Head of caudate nucleus (tissue), 42 donors: ENCODE results near the gene TPM1.
"Not testable (repeated sequence)": the region's sequence is repeated elsewhere in the genome, so short reads cannot be mapped to it uniquely, and the experiment has no call there.

ENCODE experiments used
- DNase-seq, 42 donors: peaks; one replicate each; pipeline versions ENCODE4 v3.0.0 to v3.0.0-alpha.2; 2020 to 2021; ENCODE audit warnings: mixed read lengths in 7 of 42
- intact Hi-C: fragments of 100-400 bp; cut with DNase I; formaldehyde crosslinking; loops from one replicate; pipeline ENCODE4 v1.15.0; 2022

The TPM1 gene

GRCh38 chr15:63083541-63083940 is 41.0 kb downstream of the TPM1 start:
- intact Hi-C loops, result no loop called here
- DNase-seq, result no peak

GRCh38 chr15:63084806-63085205 is 42.3 kb downstream of the TPM1 start:
- DNase-seq, result no peak
- intact Hi-C loops, result no loop called here

GRCh38 chr15:63085289-63085688 is 42.7 kb downstream of the TPM1 start:
- no peak for DNase-seq
- intact Hi-C loops, result no loop called here

GRCh38 chr15:63086271-63086670 is 43.7 kb downstream of the TPM1 start:
- intact Hi-C loops, result no loop called here
- no peak for DNase-seq

- intact Hi-C loops, result no loop called here
- DNase-seq, result no peak
Observed at GRCh38 chr15:63086947-63087346, 44.4 kb downstream of the TPM1 start.

GRCh38 chr15:63088533-63089245 is 46.1 kb downstream of the TPM1 start:
- no peak for DNase-seq
- intact Hi-C loops, result no loop called here

- intact Hi-C loops, result loop anchor here (5.0 kb wide), 3 partner anchors 42 to 307 kb away; no protein-coding TSS in a partner anchor
- DNase-seq, result no peak
Observed at GRCh38 chr15:63089260-63090043, 46.9 kb downstream of the TPM1 start.

- no peak for DNase-seq
- intact Hi-C loops, result loop anchor here (5.0 kb wide), 3 partner anchors 43 to 308 kb away; no protein-coding TSS in a partner anchor
Observed at GRCh38 chr15:63090472-63090871, 47.9 kb downstream of the TPM1 start.

GRCh38 chr15:63090887-63091286 is 48.3 kb downstream of the TPM1 start:
- intact Hi-C loops, result loop anchor here (5.0 kb wide), 3 partner anchors 44 to 309 kb away; no protein-coding TSS in a partner anchor
- no peak for DNase-seq

- DNase-seq, result no peak
- intact Hi-C loops, result loop anchor here (5.0 kb wide), 3 partner anchors 45 to 310 kb away; no protein-coding TSS in a partner anchor
Observed at GRCh38 chr15:63091679-63092446, 49.3 kb downstream of the TPM1 start.

GRCh38 chr15:63093486-63094205 is 51.1 kb downstream of the TPM1 start:
- peak; percentile 68 to 94 (median 86) for DNase-seq
- intact Hi-C loops, result loop anchor here (5.0 kb wide), 3 partner anchors 46 to 311 kb away; no protein-coding TSS in a partner anchor

GRCh38 chr15:63094495-63094931 is 52.0 kb downstream of the TPM1 start:
- intact Hi-C loops, result loop anchor here (5.0 kb wide), 3 partner anchors 47 to 312 kb away; no protein-coding TSS in a partner anchor
- no peak for DNase-seq

- no peak for DNase-seq
- intact Hi-C loops, result no loop called here
Observed at GRCh38 chr15:63096178-63096577, 53.6 kb downstream of the TPM1 start.

GRCh38 chr15:63098901-63099300 is 56.4 kb downstream of the TPM1 start:
- DNase-seq, intact Hi-C loops: not testable (repeated sequence)

GRCh38 chr15:63099581-63099980 is 57.0 kb downstream of the TPM1 start:
- intact Hi-C loops, result not testable (repeated sequence)

GRCh38 chr15:63103416-63103815 is 60.9 kb downstream of the TPM1 start:
- intact Hi-C loops, result no loop called here
- DNase-seq, result no peak

More at GRCh38 chr15:63099581-63099980, 57.0 kb downstream of the TPM1 start:
- not testable (repeated sequence) for DNase-seq

GRCh38 chr15:63104727-63105126 is 62.2 kb downstream of the TPM1 start:
- DNase-seq, result no peak
- intact Hi-C loops, result no loop called here

GRCh38 chr15:63105354-63105753 is 62.8 kb downstream of the TPM1 start:
- intact Hi-C loops, DNase-seq: not testable (repeated sequence)
